SK-N-MC (cell line): ENCODE results near the gene RPL7L1.

Source experiments
- EZH2 ChIP-seq: fragments of 200-600 bp; sonication (generic); IDR thresholded peaks from one replicate; pipeline ENCODE4 v1.6.1; 2017; ENCODE audit warnings: antibody characterized with exemption
- FOXP2 ChIP-seq: optimal IDR thresholded peaks from 2 replicates; pipeline ENCODE3; 2011; ENCODE audit warnings: mild to moderate bottlenecking, moderate library complexity; ENCODE audit not compliant: insufficient read depth; ENCODE audit errors: extremely low read length, control extremely low read depth
- POLR2AphosphoS5 ChIP-seq: IDR thresholded peaks from 2 replicates; pipeline ENCODE4 v1.6.1; 2012; ENCODE audit warnings: mild to moderate bottlenecking, low read depth, low read length, borderline replicate concordance

GRCh38 chr6:42889815-42890214 lies 10.4 kb downstream of the RPL7L1 start:
- no peak for TF ChIP-seq POLR2AphosphoS5
- TF ChIP-seq EZH2: no peak
- TF ChIP-seq FOXP2: no peak
